ENCODE data around the gene FES.
"Not testable (repeated sequence)": the region's sequence is repeated elsewhere in the genome, so short reads cannot be mapped to it uniquely, and the experiment has no call there.

The FES gene

DNA sequence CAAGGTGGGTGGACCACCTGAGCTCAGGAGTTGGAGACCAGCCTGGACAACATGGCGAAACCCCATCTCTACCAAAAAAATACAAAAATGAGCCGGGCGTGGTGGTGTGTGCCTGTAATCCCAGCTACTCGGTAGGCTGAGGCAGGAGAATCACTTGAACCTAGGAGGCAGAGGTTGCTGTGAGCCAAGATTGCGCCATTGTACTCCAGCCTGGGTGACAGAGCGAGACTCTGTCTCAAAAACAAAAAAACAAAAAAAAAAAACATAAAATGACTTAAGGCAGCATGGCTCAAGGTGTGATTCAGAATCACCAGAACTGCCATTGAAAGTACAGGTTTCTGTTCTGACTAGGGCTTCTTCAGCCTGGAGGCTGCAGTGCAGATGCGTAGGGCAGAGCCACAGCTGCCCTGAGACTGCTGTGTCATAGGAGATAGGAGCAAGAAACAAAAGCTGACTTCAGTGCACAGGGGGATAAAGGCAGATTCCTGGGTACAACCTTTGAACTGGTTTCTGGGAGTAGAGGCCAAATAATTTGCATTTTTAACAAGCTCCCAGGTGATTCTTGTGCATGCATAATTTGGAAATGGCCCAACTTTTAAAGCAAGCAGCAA, 38.5 kb downstream of the FES start:
- not testable (repeated sequence) for ATAC-seq (ENCODE audit: low read depth); DNase-seq (ENCODE audit: low spot score in 2 of 2); H3K9me3 Mint-ChIP-seq; H3K27me3 Mint-ChIP-seq; H3K4me1 Mint-ChIP-seq; H3K4me3 Mint-ChIP-seq; H3K27ac Mint-ChIP-seq
- peaks cover 20% of the 10 kb centered on the region for H3K36me3 Mint-ChIP-seq

DNA sequence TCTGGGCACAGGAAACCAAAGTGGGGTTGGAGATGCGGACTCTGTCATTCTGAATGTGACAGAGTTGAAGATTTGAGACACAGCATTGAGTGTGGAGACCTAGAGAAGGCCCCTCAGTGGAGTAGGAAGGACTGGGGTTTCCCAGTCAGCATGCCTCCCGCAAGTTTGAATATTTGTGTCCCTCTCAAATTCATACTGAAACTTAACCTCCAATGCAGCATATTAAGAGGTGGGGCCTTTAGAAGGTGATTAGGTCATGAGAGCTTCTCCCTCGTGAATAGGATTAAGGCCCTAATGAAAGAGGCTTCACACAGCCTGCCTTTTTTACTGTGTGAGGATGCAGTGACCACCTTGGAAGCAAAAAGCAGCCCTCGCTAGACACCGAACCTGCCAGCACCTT, 40.1 kb downstream of the FES start:
- no peak for DNase-seq (ENCODE audit: low spot score in 2 of 2)
- Mint-ChIP-seq H3K9me3 (no peaks in the 10 kb centered on the region), H3K4me3 (no peak overlapping the region), H3K27me3 (no peaks in the 10 kb centered on the region), H3K4me1 (peaks cover 3% of the 10 kb centered on the region), H3K27ac (peak overlapping the region; percentile 20), H3K36me3 (peaks cover 12% of the 10 kb centered on the region)
- ATAC-seq (ENCODE audit: low read depth) = no peak

DNA sequence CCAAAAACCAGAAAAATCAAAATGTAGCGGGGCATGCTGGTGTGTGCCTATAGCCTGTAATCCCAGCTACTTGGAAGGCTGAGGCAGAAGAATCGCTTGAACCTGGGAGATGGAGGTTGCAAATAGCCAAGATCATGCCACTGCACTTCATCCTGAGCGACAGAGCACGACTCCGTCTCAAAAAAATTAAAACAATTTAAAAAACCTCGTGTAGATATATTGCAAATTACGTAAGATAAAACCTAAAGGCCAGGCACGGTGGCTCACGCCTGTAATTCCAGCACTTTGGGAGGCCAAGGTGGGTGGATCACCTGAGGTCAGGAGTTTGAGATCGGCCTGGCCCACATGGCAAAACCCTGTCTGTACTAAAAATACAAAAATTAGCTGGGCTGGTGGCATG, 42.5 kb downstream of the FES start:
- not testable (repeated sequence) for H3K27ac Mint-ChIP-seq; DNase-seq (ENCODE audit: low spot score in 2 of 2); H3K4me3 Mint-ChIP-seq; H3K36me3 Mint-ChIP-seq; H3K9me3 Mint-ChIP-seq; H3K27me3 Mint-ChIP-seq; ATAC-seq (ENCODE audit: low read depth)
- H3K4me1 Mint-ChIP-seq = peaks cover 14% of the 10 kb centered on the region

DNA sequence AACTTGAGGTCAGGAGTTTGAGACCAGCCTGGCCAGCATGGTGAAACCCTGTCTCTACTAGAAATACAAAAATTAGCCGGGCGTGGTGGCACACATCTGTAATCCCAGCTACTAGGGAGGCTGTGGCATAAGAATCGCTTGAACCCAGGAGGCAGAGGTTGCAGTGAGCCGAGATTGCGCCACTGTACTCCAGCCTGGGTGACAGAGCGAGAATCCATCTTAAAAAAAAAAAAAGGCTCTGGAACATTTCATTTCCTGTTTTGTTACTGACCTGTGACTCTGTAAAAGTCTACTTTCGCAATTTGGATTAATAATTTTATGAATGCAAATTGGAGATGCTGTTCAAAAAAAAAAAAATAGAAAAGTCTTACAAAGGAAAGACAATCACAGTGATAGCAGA, 43.8 kb downstream of the FES start:
- Mint-ChIP-seq H3K4me3 (peak overlapping the region; percentile 39), H3K4me1 (peaks cover 18% of the 10 kb centered on the region)
- H3K27me3 Mint-ChIP-seq; DNase-seq (ENCODE audit: low spot score in 2 of 2); H3K27ac Mint-ChIP-seq; ATAC-seq (ENCODE audit: low read depth); H3K9me3 Mint-ChIP-seq; H3K36me3 Mint-ChIP-seq: not testable (repeated sequence)

DNA sequence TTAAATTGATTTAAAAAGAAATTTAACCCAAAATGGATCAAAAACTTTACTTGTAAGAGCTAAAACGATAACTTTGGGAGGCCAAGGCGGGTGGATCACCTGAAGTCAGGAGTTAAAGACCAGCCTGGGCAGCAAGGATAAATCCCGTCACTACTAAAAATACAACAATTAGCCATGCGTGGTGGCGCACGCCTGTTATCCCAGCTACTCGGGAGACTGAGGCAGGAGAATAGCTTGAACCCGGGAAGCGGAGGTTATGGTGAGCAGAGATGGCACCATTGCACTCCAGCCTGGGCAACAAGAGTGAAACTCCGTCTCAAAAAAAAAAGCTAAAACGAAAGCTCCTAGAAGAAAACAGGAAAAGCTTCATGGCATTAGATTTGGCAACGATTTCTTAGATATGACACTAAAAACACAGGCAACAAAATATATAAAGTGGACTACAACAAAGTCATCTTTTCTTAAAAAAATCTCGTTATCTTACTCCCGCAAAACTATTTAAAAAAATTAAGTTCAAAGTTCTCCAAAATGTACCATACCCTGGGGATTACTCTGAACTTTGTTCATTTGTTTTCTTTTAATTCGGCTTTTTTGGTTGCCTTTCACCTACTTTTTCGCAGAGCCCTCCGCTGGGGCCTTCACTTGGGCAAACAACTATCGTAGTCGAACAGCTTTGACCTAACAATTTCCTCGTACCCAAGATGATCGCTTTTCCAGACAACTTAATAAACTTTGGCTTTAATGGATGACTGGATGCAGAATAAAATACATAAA, 45.1 kb downstream of the FES start:
- Mint-ChIP-seq H3K27ac (peak overlapping the region; percentile 95), H3K27me3 (no peaks in the 10 kb centered on the region), H3K4me1 (peaks cover 22% of the 10 kb centered on the region), H3K9me3 (no peaks in the 10 kb centered on the region), H3K36me3 (no peaks in the 10 kb centered on the region), H3K4me3 (peak overlapping the region; percentile 99)
- ATAC-seq (ENCODE audit: low read depth) (no peak), DNase-seq (ENCODE audit: low spot score in 2 of 2) (no peak)

DNA sequence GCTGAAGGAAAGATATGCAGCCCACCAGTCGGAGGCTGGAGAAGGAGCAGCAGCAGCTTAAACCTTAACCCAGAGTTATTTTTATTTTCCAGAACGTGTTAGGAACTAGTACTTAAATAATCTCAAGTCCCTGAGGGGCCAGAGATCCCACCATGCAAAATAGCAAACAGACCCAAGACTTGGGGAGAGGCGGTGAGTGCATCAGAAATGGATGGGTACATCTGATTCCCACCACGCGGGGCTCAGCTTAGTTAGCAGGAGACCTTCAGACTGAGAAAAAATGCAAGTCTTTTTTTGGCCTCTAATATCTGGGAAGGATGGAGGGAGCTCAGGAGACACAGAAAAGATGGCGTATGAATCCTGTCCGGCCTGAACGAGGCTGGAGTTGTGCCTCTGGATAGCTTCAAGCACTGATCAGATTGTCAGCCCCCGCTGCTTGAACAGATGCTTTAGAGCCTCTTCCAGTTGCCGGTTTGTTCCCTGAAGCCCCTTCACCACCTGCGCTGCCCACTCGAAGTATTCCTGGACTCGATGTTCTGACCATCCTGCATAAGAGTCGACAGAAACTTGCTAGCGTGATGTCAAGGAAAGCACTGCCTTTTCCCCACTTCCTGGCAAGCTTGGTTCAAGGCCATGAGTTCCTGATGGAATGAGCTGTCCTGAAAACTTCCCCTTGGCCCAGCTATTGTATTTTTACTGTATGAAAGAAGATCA, 46.7 kb downstream of the FES start:
- ATAC-seq (ENCODE audit: low read depth) (no peak), DNase-seq (ENCODE audit: low spot score in 2 of 2) (no peak)
- no peaks in the 10 kb centered on the region for H3K27me3 Mint-ChIP-seq
- H3K4me1 Mint-ChIP-seq = peaks cover 27% of the 10 kb centered on the region
- H3K27ac Mint-ChIP-seq = peak overlapping the region; percentile 95
- no peaks in the 10 kb centered on the region for H3K36me3 Mint-ChIP-seq
- peak overlapping the region; percentile 99 for H3K4me3 Mint-ChIP-seq
- H3K9me3 Mint-ChIP-seq = no peaks in the 10 kb centered on the region

DNA sequence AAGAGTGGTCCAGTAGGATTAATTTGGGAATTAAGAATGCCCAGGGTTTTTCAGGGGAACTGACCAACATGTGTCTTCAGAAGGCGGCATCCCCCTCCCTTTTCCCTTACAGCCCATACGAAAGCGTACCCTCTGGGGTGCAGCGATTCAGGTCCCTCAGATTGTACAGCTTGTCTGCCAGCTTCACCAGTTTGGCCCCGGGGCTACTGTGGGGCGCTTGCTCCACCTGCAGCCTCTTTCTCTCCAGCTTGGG, 47.2 kb downstream of the FES start:
- Mint-ChIP-seq H3K9me3 (no peaks in the 10 kb centered on the region), H3K4me3 (peak overlapping the region; percentile 99), H3K27ac (peak overlapping the region; percentile 95), H3K36me3 (no peaks in the 10 kb centered on the region), H3K4me1 (peaks cover 32% of the 10 kb centered on the region), H3K27me3 (no peaks in the 10 kb centered on the region)
- ATAC-seq (ENCODE audit: low read depth) (no peak), DNase-seq (ENCODE audit: low spot score in 2 of 2) (no peak)

DNA sequence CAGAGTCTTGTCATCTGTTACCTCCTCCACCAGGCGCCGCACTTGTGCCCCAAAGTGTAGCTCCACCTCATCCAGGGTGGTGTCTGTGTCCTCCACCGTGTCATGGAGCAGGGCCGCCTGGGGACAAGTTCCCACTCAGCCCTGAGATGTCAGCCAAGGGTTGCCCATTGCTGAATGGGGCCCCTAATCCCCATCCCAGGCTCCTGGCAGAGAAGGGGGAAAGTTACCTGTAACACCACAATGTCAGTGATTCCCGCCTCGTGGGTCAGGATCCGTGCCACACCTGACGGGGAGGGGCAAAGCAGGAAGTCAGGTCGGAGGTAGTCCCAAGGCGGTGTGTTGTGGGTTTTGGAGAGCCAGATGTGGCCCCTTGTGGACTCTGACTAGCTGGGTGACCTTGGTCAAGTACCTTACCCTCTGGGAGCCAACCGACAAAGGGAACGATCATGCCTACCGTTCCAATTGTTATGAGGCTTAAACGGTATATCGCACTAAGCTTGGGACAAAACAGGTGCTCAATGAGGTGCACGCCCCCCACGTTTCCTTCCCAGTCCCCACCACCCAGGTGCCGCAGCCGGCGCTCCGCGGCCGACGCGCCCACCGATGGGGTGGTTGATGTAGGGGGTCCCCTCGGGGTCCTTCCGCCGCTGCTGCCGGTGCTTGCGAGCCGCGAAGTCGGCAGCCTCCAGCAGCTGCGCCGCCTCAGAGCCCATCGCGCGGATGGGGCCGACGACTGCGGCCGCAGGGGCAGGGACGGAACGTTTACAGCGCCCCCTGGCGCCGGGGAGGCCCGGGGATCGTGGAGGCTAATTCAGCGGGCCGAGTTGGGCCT, 47.7 kb downstream of the FES start, which contains the start of gene HDDC3:
HDDC3 (minus strand) TSS at position 722 of the 832 bp plus-strand sequence; CDS start at position 713, 9 bp downstream.
- Mint-ChIP-seq H3K36me3 (no peaks in the 10 kb centered on the region), H3K27ac (peak within 1 kb of the TSS; percentile 95), H3K4me1 (peaks cover 36% of the 10 kb centered on the region), H3K4me3 (peak within 1 kb of the TSS; percentile 99), H3K27me3 (no peaks in the 10 kb centered on the region), H3K9me3 (no peaks in the 10 kb centered on the region)
- peak; percentile 89 to 96 for DNase-seq (ENCODE audit: low spot score in 2 of 2)
- peak; percentile 55 for ATAC-seq (ENCODE audit: low read depth)

DNA sequence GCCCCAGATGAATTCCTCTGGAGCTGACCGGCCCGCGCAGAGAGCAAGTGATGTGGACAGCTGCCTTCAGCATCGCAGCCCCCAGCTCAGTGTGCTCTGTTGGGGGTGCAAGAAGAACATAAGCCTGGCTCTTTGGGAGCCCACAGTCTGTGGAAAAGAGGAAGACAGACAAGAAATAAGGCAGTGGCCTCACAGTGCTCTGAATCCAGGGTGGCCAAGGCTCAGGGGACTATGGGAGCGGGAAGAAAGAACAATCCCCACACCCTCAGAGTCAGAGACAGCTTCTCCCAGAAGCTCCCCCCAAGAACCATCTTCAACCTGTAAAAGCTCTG, 48.3 kb downstream of the FES start:
- ATAC-seq (ENCODE audit: low read depth) (no peak), DNase-seq (ENCODE audit: low spot score in 2 of 2) (no peak)
- Mint-ChIP-seq H3K27me3 (no peaks in the 10 kb centered on the region), H3K4me3 (peak overlapping the region; percentile 99), H3K27ac (peak overlapping the region; percentile 95), H3K9me3 (no peaks in the 10 kb centered on the region), H3K36me3 (no peaks in the 10 kb centered on the region), H3K4me1 (peaks cover 36% of the 10 kb centered on the region)

DNA sequence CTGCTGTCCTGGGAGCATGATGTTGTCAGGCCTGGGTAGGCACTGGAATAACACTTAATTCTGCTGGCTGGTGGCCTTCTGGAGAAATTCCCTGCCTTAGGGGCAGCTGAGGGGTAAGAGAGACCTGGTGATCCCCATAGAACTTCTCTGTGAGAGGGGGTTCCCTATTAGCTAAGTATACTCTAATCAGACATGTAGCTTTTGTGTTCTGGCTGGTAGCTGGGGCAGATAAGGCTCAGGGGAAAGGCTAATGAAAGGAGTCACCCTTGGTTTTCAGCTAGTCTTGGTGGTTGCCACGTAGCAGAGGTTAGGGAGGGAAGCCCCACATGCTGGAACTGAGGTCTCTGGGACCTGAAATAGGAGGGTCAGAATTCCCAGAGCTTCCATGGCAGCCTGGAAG, 49.0 kb downstream of the FES start:
- H3K9me3 Mint-ChIP-seq = no peaks in the 10 kb centered on the region
- no peaks in the 10 kb centered on the region for H3K27me3 Mint-ChIP-seq
- H3K4me3 Mint-ChIP-seq = peak overlapping the region; percentile 55
- no peak overlapping the region for H3K27ac Mint-ChIP-seq
- ATAC-seq (ENCODE audit: low read depth) (no peak), DNase-seq (ENCODE audit: low spot score in 2 of 2) (no peak)
- H3K36me3 Mint-ChIP-seq = no peaks in the 10 kb centered on the region
- peaks cover 36% of the 10 kb centered on the region for H3K4me1 Mint-ChIP-seq

DNA sequence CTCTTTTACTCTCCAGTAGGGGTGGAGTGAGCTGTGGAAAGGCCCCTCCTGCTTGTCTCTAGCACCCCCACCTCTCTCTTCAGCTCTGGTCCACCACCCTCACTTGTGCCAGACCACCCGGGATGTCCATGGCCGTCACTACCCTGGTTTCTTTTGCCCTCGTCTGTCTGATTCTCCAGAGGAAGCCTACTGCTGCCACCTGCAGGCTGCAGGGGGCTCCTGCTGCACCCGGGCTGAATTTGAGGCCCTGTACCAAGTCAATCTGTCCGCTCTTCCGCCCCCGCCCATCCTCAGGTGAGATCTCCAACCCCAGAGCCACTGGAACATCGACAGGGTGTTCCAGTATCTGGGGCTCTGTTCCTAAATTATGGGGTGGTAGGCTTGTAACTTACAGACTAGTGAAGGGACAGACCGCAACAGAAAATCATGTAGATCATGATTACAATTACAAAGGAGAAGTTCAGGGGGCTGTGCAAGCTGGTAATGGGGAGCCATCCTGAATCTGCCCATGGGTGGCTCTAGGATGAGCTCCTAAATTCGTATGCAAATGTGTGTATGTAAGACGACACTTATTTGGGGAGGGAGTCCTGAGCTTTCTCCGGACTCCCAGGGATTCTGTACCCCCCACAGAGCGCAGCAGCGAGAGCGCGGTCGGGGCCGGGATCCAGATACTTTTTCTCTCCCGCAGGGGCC, 50.1 kb downstream of the FES start:
- ATAC-seq (ENCODE audit: low read depth) = peak; percentile 31
- peak overlapping the region; percentile 93 for H3K4me3 Mint-ChIP-seq

DNA sequence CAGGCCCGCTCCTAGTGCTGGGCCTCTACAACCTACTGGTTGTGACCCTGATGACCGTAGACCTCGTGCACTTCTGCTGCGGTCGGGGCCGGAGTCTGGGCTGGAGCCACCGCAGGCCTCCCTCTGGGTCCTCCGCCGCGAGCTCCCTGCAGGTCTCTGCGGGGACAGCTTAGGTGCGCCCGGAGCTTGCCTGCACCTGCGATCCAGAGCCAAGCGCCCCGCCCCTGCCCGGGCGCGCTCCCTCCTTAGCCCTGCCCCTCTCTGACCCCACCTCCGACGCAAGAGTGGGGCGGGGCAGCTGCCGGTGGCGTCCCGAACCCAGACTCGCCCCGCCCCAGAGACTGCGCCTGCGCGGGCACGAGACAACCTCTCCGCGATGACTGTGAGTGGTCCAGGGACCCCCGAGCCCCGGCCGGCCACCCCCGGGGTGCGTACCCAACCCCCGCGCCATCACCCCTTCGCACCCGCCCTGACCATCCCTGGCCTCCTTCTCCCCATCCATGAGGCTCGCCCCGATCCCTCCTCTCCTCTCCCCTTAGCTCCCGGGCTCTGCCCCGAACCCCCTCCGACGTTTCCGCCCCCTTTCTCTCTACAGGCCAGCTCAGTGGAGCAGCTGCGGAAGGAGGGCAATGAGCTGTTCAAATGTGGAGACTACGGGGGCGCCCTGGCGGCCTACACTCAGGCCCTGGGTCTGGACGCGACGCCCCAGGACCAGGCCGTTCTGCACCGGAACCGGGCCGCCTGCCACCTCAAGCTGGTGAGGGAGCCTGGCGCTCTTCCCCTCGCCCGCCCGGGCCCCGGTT, 50.8 kb downstream of the FES start, which contains the start of gene UNC45A:
UNC45A (plus strand) TSS at position 337 of the 803 bp plus-strand sequence; CDS start at position 377, 40 bp downstream.
- Mint-ChIP-seq H3K4me3 (peak within 1 kb of the TSS; percentile 93), H3K27me3 (no peaks in the 10 kb centered on the region), H3K9me3 (no peaks in the 10 kb centered on the region), H3K36me3 (peaks cover 2% of the 10 kb centered on the region), H3K27ac (peak within 1 kb of the TSS; percentile 87), H3K4me1 (peaks cover 33% of the 10 kb centered on the region)
- ATAC-seq (ENCODE audit: low read depth) (peak; percentile 72), DNase-seq (ENCODE audit: low spot score in 2 of 2) (peak; percentile 95 to 97)

More for the DNA sequence above, 50.1 kb downstream of the FES start:
- Mint-ChIP-seq H3K27ac (peak overlapping the region; percentile 87), H3K9me3 (no peaks in the 10 kb centered on the region), H3K4me1 (peaks cover 33% of the 10 kb centered on the region), H3K36me3 (no peaks in the 10 kb centered on the region), H3K27me3 (no peaks in the 10 kb centered on the region)
- DNase-seq (ENCODE audit: low spot score in 2 of 2) = peak; percentile 77 to 80

DNA sequence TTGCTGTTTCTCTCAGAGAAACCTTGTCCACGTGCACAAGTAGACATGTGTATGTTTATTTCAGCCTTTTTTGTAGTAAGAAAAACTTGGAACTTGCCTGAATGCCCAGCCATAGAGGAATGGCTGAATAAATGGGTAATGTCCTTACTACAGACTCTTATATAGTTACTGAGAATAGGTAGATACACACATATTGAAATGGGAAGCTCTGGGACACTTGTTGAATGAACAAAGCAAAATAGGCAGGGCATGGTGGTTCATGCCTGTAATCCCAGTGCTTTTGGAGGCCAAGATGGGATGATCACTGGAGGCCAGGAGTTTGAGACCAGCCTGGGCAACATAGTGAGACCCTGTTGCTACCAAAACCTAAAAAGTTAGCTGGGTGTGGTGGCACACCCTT, 52.5 kb downstream of the FES start:
- Mint-ChIP-seq H3K27me3 (no peaks in the 10 kb centered on the region), H3K36me3 (peaks cover 5% of the 10 kb centered on the region), H3K9me3 (no peaks in the 10 kb centered on the region), H3K4me3 (peak overlapping the region; percentile 93), H3K27ac (no peak overlapping the region), H3K4me1 (peaks cover 22% of the 10 kb centered on the region)
- DNase-seq (ENCODE audit: low spot score in 2 of 2) (no peak), ATAC-seq (ENCODE audit: low read depth) (no peak)
